K562 (cell line): ENCODE measurements around the gene KCTD11. TPM values are rescaled to one million over a fixed set of nuclear protein-coding genes. Genes with fewer than 3 reads are reported as not detected.

Experiments used
- CCNT2 ChIP-seq: IDR thresholded peaks from 2 replicates; pipeline ENCODE4 v1.6.1; 2011; ENCODE audit warnings: borderline replicate concordance, low read depth, mild to moderate bottlenecking, moderate library complexity, mixed read lengths, low read length; ENCODE audit not compliant: insufficient read length; ENCODE audit errors: extremely low read depth
- GABPB1 ChIP-seq: sonication (generic); formaldehyde crosslinking; IDR thresholded peaks from 2 replicates; pipeline ENCODE4 v1.8.0; 2022; ENCODE audit warnings: mild to moderate bottlenecking, missing genetic modification reagents
- NCOA4 ChIP-seq: fragments of 450-650 bp; IDR thresholded peaks from 2 replicates; pipeline ENCODE4 v1.6.1; 2018; ENCODE audit warnings: mild to moderate bottlenecking; ENCODE audit not compliant: partially characterized antibody
- SREBF2 ChIP-seq: sonication (generic); formaldehyde crosslinking; IDR thresholded peaks from 2 replicates; pipeline ENCODE4 v1.4.0; 2020; ENCODE audit warnings: mild to moderate bottlenecking, missing genetic modification reagents
- polyA plus RNA-seq, 8 experiments: library from polyadenylated mRNA; depleted of rRNA in 4 of 8; stranded (reverse) in 5 of 8; unstranded in 3 of 8; fragments of >200 nt; fragmentation: Nextera tagmentation in 2 of 8; fragmentation: Illumina TruSeq in 1 of 8; extraction: Ambion mirVana in 2 of 8; extraction: Trizol in 1 of 8; gene quantifications; 2 replicates each; pipeline versions ENCODE4 v1.2.1 to v1.2.3, GENCODE V29; 2011 to 2014; ENCODE audit warnings: inconsistent platforms in 1 of 8, missing spikeins in 1 of 8
- total RNA-seq, 7 experiments: library from RNA; depleted of rRNA in 6 of 7; stranded (reverse); fragments of >200 nt in 6 of 7; fragmentation: Illumina TruSeq in 2 of 7; extraction: Trizol in 2 of 7; gene quantifications; 2 replicates each; pipeline versions ENCODE4 v1.2.1 to v1.2.3, GENCODE V29; 2011 to 2021; ENCODE audit warnings: low replicate concordance in 1 of 7
- TF ChIP-seq, protein P1 (sequence below): fragments of 450-650 bp; IDR thresholded peaks from 2 replicates; pipeline ENCODE4 v1.7.0; 2016; ENCODE audit warnings: borderline replicate concordance
- TF ChIP-seq, protein P2 (sequence below): IDR thresholded peaks from 2 replicates; pipeline ENCODE4 v1.6.1; 2016; ENCODE audit warnings: missing genetic modification characterization, missing compliant biosample characterization
- TF ChIP-seq, protein P3 (sequence below): sonication (generic); formaldehyde crosslinking; IDR thresholded peaks from 2 replicates; pipeline ENCODE4 v1.8.0; 2022; ENCODE audit warnings: mild to moderate bottlenecking, missing genetic modification reagents, borderline replicate concordance
- TF ChIP-seq, protein P4 (sequence below): fragments of 250-450 bp; sonication (Bioruptor Pico); IDR thresholded peaks from 2 replicates; pipeline ENCODE4 v1.5.0; 2020; ENCODE audit warnings: mild to moderate bottlenecking
- TF ChIP-seq, protein P5 (sequence below): fragments of 450-650 bp; IDR thresholded peaks from 2 replicates; pipeline ENCODE4 v1.6.1; 2016; ENCODE audit warnings: low read depth

KCTD11 gene
- total and polyA plus RNA-seq, 9 of the 15 experiments (the other 6 are each of a cell fraction or from before 2014, with no cell fraction given): 0.01 to 3.2 (median 2.5) TPM; not detected in 1

DNA sequence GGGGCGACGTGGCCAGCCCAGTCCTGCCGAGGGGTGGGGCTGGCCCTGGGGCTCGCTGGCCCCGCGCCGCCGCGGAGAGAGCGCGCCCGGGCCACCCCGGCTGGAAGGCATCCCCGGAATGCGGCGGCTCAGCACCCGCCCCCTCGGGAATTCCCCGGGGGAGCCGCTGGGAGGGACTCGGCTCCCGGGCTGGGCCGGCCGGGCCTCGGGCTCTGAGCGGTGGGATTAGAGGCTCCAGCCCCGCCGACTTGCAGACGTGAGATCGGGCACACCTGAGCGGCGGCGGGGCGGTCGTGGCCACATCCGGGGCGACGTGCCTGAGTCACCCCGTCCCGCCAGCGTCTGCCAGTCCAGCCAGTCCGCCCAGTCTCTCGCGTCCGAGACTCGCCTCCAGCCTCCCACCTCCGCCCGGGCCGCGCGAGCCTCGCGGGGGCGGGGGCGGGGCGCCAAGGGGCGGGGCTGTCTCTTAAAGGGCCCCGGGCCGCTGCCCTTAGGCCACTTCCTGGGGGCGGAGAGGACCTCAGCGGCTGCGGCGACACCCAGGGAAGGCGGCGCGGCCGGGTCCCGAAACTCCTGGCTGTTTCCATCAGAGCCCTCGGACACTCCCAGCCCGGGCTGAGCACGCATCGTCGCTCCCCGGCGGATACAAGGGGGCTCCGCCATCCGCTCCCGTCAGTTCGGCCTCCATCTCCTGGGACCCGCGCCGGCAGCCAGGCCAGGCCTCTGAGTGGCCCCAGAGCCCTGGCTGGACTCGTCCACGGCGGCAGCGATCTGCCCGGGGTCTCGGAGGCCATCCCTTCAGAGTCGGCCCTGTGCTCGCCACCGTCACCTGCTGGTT is at the start of gene KCTD11 (continued):
- TF ChIP-seq, protein P1, sequence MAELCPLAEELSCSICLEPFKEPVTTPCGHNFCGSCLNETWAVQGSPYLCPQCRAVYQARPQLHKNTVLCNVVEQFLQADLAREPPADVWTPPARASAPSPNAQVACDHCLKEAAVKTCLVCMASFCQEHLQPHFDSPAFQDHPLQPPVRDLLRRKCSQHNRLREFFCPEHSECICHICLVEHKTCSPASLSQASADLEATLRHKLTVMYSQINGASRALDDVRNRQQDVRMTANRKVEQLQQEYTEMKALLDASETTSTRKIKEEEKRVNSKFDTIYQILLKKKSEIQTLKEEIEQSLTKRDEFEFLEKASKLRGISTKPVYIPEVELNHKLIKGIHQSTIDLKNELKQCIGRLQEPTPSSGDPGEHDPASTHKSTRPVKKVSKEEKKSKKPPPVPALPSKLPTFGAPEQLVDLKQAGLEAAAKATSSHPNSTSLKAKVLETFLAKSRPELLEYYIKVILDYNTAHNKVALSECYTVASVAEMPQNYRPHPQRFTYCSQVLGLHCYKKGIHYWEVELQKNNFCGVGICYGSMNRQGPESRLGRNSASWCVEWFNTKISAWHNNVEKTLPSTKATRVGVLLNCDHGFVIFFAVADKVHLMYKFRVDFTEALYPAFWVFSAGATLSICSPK: no peak
- TF ChIP-seq GABPB1 (CRISPR knock-in tag) (peak; percentile 14; the same call in 1 of the 2 replicates), NCOA4 (no peak), CCNT2 (peak; percentile 19), SREBF2 (no peak)
- TF ChIP-seq, protein P2, sequence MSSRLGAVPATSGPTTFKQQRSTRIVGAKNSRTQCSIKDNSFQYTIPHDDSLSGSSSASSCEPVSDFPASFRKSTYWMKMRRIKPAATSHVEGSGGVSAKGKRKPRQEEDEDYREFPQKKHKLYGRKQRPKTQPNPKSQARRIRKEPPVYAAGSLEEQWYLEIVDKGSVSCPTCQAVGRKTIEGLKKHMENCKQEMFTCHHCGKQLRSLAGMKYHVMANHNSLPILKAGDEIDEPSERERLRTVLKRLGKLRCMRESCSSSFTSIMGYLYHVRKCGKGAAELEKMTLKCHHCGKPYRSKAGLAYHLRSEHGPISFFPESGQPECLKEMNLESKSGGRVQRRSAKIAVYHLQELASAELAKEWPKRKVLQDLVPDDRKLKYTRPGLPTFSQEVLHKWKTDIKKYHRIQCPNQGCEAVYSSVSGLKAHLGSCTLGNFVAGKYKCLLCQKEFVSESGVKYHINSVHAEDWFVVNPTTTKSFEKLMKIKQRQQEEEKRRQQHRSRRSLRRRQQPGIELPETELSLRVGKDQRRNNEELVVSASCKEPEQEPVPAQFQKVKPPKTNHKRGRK (tag): no peak
- TF ChIP-seq, protein P3, sequence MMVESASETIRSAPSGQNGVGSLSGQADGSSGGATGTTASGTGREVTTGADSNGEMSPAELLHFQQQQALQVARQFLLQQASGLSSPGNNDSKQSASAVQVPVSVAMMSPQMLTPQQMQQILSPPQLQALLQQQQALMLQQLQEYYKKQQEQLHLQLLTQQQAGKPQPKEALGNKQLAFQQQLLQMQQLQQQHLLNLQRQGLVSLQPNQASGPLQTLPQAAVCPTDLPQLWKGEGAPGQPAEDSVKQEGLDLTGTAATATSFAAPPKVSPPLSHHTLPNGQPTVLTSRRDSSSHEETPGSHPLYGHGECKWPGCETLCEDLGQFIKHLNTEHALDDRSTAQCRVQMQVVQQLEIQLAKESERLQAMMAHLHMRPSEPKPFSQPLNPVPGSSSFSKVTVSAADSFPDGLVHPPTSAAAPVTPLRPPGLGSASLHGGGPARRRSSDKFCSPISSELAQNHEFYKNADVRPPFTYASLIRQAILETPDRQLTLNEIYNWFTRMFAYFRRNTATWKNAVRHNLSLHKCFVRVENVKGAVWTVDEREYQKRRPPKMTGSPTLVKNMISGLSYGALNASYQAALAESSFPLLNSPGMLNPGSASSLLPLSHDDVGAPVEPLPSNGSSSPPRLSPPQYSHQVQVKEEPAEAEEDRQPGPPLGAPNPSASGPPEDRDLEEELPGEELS: no peak
- TF ChIP-seq, protein P4, sequence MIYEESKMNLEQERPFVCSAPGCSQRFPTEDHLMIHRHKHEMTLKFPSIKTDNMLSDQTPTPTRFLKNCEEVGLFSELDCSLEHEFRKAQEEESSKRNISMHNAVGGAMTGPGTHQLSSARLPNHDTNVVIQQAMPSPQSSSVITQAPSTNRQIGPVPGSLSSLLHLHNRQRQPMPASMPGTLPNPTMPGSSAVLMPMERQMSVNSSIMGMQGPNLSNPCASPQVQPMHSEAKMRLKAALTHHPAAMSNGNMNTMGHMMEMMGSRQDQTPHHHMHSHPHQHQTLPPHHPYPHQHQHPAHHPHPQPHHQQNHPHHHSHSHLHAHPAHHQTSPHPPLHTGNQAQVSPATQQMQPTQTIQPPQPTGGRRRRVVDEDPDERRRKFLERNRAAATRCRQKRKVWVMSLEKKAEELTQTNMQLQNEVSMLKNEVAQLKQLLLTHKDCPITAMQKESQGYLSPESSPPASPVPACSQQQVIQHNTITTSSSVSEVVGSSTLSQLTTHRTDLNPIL (CRISPR knock-in tag): no peak
- TF ChIP-seq, protein P5, sequence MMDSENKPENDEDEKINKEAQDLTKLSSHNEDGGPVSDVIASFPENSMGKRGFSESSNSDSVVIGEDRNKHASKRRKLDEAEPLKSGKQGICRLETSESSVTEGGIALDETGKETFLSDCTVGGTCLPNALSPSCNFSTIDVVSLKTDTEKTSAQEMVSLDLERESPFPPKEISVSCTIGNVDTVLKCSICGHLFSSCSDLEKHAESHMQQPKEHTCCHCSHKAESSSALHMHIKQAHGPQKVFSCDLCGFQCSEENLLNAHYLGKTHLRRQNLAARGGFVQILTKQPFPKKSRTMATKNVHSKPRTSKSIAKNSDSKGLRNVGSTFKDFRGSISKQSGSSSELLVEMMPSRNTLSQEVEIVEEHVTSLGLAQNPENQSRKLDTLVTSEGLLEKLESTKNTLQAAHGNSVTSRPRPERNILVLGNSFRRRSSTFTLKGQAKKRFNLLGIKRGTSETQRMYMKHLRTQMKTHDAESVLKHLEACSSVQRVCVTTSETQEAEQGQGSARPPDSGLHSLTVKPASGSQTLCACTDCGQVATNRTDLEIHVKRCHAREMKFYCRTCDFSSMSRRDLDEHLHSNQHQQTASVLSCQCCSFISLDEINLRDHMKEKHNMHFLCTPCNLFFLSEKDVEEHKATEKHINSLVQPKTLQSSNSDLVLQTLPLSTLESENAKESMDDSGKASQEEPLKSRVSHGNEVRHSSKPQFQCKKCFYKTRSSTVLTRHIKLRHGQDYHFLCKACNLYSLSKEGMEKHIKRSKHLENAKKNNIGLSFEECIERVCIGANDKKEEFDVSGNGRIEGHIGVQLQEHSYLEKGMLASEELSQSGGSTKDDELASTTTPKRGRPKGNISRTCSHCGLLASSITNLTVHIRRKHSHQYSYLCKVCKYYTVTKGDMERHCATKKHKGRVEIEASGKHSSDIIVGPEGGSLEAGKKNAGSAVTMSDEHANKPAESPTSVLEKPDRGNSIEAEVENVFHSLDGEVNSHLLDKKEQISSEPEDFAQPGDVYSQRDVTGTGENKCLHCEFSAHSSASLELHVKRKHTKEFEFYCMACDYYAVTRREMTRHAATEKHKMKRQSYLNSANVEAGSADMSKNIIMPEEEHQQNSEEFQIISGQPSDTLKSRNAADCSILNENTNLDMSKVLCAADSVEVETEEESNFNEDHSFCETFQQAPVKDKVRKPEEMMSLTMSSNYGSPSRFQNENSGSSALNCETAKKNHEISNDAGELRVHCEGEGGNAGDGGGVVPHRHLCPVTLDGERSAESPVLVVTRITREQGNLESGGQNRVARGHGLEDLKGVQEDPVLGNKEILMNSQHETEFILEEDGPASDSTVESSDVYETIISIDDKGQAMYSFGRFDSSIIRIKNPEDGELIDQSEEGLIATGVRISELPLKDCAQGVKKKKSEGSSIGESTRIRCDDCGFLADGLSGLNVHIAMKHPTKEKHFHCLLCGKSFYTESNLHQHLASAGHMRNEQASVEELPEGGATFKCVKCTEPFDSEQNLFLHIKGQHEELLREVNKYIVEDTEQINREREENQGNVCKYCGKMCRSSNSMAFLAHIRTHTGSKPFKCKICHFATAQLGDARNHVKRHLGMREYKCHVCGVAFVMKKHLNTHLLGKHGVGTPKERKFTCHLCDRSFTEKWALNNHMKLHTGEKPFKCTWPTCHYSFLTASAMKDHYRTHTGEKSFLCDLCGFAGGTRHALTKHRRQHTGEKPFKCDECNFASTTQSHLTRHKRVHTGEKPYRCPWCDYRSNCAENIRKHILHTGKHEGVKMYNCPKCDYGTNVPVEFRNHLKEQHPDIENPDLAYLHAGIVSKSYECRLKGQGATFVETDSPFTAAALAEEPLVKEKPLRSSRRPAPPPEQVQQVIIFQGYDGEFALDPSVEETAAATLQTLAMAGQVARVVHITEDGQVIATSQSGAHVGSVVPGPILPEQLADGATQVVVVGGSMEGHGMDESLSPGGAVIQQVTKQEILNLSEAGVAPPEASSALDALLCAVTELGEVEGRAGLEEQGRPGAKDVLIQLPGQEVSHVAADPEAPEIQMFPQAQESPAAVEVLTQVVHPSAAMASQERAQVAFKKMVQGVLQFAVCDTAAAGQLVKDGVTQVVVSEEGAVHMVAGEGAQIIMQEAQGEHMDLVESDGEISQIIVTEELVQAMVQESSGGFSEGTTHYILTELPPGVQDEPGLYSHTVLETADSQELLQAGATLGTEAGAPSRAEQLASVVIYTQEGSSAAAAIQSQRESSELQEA: no peak
